Smooth muscle cell (in vitro differentiated cells): ENCODE results near the gene ALDH1L2. TPM values are rescaled to one million over a fixed set of nuclear protein-coding genes. Genes with fewer than 3 reads are reported as not detected.

Experiments
- DNase-seq: peaks from one replicate; lab custom pipeline; 2025; ENCODE audit not compliant: unreplicated experiment; lab: John Stamatoyannopoulos, UW
- H2AFZ ChIP-seq: fragments of 200-600 bp; sonication (generic); 2 replicates; pipeline ENCODE4 v1.6.0; 2016; ENCODE audit warnings: antibody characterized with exemption, low read depth, mild to moderate bottlenecking
- H3F3A ChIP-seq: fragments of 200-600 bp; sonication (generic); 2 replicates; pipeline ENCODE4 v1.6.0; 2017; ENCODE audit warnings: antibody characterized with exemption, low read depth
- H3K27ac ChIP-seq: fragments of 200-600 bp; sonication (generic); 2 replicates; pipeline ENCODE4 v1.5.1; 2016; ENCODE audit warnings: low read depth, mild to moderate bottlenecking
- H3K27me3 ChIP-seq: fragments of 200-600 bp; sonication (generic); 2 replicates; pipeline ENCODE4 v1.6.1; 2016; ENCODE audit warnings: low read depth, mild to moderate bottlenecking
- H3K36me3 ChIP-seq: fragments of 200-600 bp; sonication (generic); 2 replicates; pipeline ENCODE4 v1.5.1; 2016; ENCODE audit warnings: low read depth
- H3K4me1 ChIP-seq: fragments of 200-600 bp; sonication (generic); 2 replicates; pipeline ENCODE4 v1.5.1; 2016; ENCODE audit warnings: low read depth
- H3K4me2 ChIP-seq: fragments of 200-600 bp; sonication (generic); 2 replicates; pipeline ENCODE4 v1.6.0; 2016; ENCODE audit warnings: mild to moderate bottlenecking
- H3K4me3 ChIP-seq: fragments of 200-600 bp; sonication (generic); 2 replicates; pipeline ENCODE4 v1.5.1; 2016; ENCODE audit warnings: mild to moderate bottlenecking
- H3K79me2 ChIP-seq: fragments of 200-600 bp; sonication (generic); 2 replicates; pipeline ENCODE4 v1.6.0; 2016; ENCODE audit warnings: low read depth, mild to moderate bottlenecking
- H3K9ac ChIP-seq: fragments of 200-600 bp; sonication (generic); 2 replicates; pipeline ENCODE4 v1.6.0; 2016; ENCODE audit warnings: low read depth
- H3K9me3 ChIP-seq: fragments of 200-600 bp; sonication (generic); replicated peaks from 2 replicates; pipeline ENCODE4 v1.5.1; 2016; ENCODE audit warnings: low read depth
- H4K20me1 ChIP-seq: fragments of 200-600 bp; sonication (generic); 2 replicates; pipeline ENCODE4 v1.6.0; 2016; ENCODE audit warnings: low read depth
- CTCF ChIP-seq: fragments of 200-600 bp; sonication (generic); IDR thresholded peaks from 2 replicates; pipeline ENCODE4 v1.5.1; 2017; ENCODE audit warnings: borderline replicate concordance, mild to moderate bottlenecking, antibody characterized with exemption; ENCODE audit not compliant: insufficient read depth, poor library complexity, severe bottlenecking
- WGBS: methylation state at CpG from one replicate; pipeline ENCODE4 v1.1.7; 2016; ENCODE audit warnings: low lambda C conversion rate; 5-methylcytosine and 5-hydroxymethylcytosine counted together
- polyA plus RNA-seq: library from polyadenylated mRNA; unstranded; fragments of >200 nt; fragmentation: Nextera tagmentation; extraction: Ambion mirVana; gene quantifications from 2 replicates; pipeline ENCODE4 v1.2.1, GENCODE V29; 2016
- total RNA-seq: library from RNA; depleted of rRNA; stranded (reverse); fragments of >200 nt; gene quantifications from 2 replicates; pipeline ENCODE4 v1.2.3, GENCODE V29; 2014

ALDH1L2 gene
- total and polyA plus RNA-seq, 2 experiments from 2014 or later: 25.3 to 28.1 TPM

- no peak overlapping the region for H3K4me2 ChIP-seq
- H3K36me3 ChIP-seq: peaks cover 30% of the 10 kb centered on the region
- no peak for DNase-seq
- no peaks in the 10 kb centered on the region for H3K4me1 ChIP-seq
- H3K9me3 ChIP-seq: no peaks in the 10 kb centered on the region
- H3F3A ChIP-seq: no peaks in the 10 kb centered on the region
- TF ChIP-seq CTCF: no peak
- WGBS: 71% methylated on average over 6 of the region's 6 CpGs
- H3K4me3 ChIP-seq: no peak overlapping the region
- no peak overlapping the region for H3K27ac ChIP-seq
- peaks cover 4% of the 10 kb centered on the region for H4K20me1 ChIP-seq
- H3K79me2 ChIP-seq: no peaks in the 10 kb centered on the region
- H2AFZ ChIP-seq: no peak overlapping the region
- H3K27me3 ChIP-seq: no peaks in the 10 kb centered on the region
- no peak overlapping the region for H3K9ac ChIP-seq
These were observed 16.7 kb downstream of the ALDH1L2 start for GRCh38 chr12:105067511-105068031.

GRCh38 chr12:105064564-105065178, 19.6 kb downstream of the ALDH1L2 start:
- Histone ChIP-seq H3K27ac (no peak overlapping the region), H3K9ac (no peak overlapping the region), H3K4me2 (no peak overlapping the region), H3K4me3 (no peak overlapping the region), H2AFZ (no peak overlapping the region), H3K79me2 (no peaks in the 10 kb centered on the region), H3K36me3 (peaks cover 28% of the 10 kb centered on the region), H3K4me1 (no peaks in the 10 kb centered on the region), H3K27me3 (no peaks in the 10 kb centered on the region), H3F3A (no peaks in the 10 kb centered on the region), H4K20me1 (no peaks in the 10 kb centered on the region), H3K9me3 (no peaks in the 10 kb centered on the region)
- WGBS: 72% methylated on average over 7 of the region's 7 CpGs
- no peak for TF ChIP-seq CTCF
- DNase-seq: no peak

GRCh38 chr12:105060715-105061378, 23.4 kb downstream of the ALDH1L2 start:
- H3K4me1 ChIP-seq: no peaks in the 10 kb centered on the region
- H3K4me2 ChIP-seq: no peak overlapping the region
- no peaks in the 10 kb centered on the region for H3K9me3 ChIP-seq
- H3K9ac ChIP-seq: no peak overlapping the region
- over 99% methylated on average over 11 of the region's 11 CpGs for WGBS
- H2AFZ ChIP-seq: no peak overlapping the region
- no peaks in the 10 kb centered on the region for H3K79me2 ChIP-seq
- TF ChIP-seq CTCF: no peak
- H3F3A ChIP-seq: no peaks in the 10 kb centered on the region
- H3K27ac ChIP-seq: no peak overlapping the region
- no peaks in the 10 kb centered on the region for H3K27me3 ChIP-seq
- no peaks in the 10 kb centered on the region for H4K20me1 ChIP-seq
- no peak for DNase-seq
- H3K36me3 ChIP-seq: peaks cover 48% of the 10 kb centered on the region
- H3K4me3 ChIP-seq: no peak overlapping the region
